GM12801 (cell line): ENCODE results near the gene CDH8.

Experiments
- CTCF ChIP-seq: IDR thresholded peaks from one replicate; pipeline ENCODE4 v1.5.1; 2011; ENCODE audit warnings: control low read depth; ENCODE audit not compliant: insufficient read length; ENCODE audit errors: extremely low read depth

CDH8 gene

DNA sequence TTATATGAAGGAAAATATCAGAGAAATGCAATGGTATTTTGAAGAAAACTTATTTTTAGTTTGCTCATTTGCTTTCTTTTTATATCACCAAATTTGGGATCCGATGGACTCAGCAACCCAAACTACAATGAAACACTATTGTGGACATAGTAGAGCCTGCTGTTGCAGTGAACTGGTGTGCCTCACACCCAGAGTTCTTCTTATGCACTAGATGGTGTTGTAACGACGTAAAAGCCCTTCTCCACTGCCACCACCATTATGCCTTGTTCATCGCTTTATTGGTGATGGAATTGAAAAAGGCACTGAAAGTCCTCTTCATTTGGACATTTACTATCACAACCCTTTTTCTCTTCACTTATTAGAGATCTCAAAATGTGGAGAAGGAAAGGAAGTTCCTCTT, 381.3 kb downstream of the CDH8 start:
- TF ChIP-seq CTCF, result no peak

GRCh38 chr16:61653544-61653943, 382.7 kb downstream of the CDH8 start:
- TF ChIP-seq CTCF, result no peak

GRCh38 chr16:61645561-61645960, 390.7 kb downstream of the CDH8 start:
- TF ChIP-seq CTCF, result no peak

GRCh38 chr16:61644736-61645135, 391.5 kb downstream of the CDH8 start:
- no peak for TF ChIP-seq CTCF

- no peak for TF ChIP-seq CTCF
These were observed 418.9 kb downstream of the CDH8 start for GRCh38 chr16:61617219-61617783.

DNA sequence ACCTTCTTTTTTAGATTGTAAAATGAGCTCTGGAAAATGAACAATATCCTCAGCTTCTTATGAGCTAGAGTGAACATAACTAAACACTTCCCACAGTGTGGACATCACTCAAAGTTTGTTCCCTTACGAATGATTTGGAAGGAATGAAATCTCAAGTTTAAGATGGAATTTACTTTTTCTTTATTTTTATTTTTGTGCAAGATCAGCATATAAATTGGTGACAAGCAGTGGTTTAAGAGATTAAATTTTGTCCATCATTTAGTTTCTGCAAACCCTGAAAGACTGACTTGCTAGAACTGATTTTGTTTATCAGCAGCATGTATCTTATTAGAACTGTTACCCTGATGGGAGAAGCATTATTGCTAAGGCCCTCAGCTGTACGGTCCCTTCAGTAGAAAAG, 420.1 kb downstream of the CDH8 start:
- TF ChIP-seq CTCF, result no peak

DNA sequence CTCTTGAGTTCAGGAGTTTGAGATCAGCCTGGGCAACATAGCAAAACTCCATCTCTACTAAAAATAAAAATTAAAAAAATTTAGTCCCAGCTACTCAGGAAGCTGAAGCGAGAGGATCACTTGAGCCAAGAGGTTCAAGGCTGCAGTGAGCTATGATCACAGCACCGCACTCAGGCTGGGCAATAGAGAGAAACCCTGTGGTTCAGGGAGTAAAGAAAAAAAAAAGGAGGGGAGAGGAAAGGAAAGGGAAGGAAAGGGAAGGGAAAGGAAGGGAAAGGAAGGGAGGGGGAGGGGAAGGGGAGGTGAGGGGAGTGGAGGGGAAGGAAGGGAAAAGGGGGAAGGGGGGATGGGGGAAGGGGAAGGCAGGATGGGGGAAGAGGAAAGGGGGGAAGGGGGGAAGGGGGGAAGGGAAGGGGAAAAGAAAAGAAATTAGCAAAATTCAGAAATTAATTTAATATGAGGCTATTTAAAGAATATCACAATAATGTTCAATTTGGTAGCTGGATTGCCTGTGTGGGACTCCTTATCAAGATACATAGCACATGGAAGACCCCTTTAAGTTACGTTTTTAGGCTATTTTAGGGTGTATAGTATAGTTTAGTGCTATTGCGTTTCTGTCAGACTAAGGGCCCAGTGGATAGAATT, 424.3 kb downstream of the CDH8 start:
- TF ChIP-seq CTCF, result no peak

DNA sequence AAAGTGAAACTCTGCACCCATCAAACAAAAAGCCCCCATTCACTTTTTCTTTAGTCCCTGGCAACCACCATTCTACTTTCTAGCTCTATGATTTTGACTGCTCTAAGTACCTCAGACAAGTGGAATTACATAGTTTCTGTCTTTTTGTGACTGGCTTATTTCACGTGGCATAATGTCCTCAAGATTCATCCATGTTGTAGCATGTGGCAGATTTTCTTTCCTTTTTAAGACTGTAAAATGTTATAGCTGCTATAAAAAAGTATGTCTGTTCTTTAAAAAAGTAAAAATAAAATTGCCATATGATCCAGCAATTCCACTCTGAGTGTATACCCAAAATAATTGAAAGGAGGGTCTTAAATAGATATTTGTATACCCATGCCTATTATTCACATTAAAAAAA, 429.7 kb downstream of the CDH8 start:
- no peak for TF ChIP-seq CTCF
